Hepatocyte (in vitro differentiated cells): ENCODE data around the gene NOS3.

Source experiments
- EZH2 ChIP-seq: fragments of 200-600 bp; sonication (generic); IDR thresholded peaks from 2 replicates; pipeline ENCODE4 v1.6.1; 2016; ENCODE audit warnings: antibody characterized with exemption, mild to moderate bottlenecking, borderline replicate concordance
- EZH2phosphoT487 ChIP-seq: fragments of 200-600 bp; sonication (generic); IDR thresholded peaks from one replicate; pipeline ENCODE4 v1.6.1; 2018; ENCODE audit warnings: antibody characterized with exemption, mild to moderate bottlenecking, low read depth, moderate library complexity; ENCODE audit not compliant: unreplicated experiment, severe bottlenecking
- TF ChIP-seq, protein P1 (sequence below): fragments of 200-600 bp; sonication (generic); IDR thresholded peaks from 2 replicates; pipeline ENCODE4 v1.5.1; 2016; ENCODE audit warnings: antibody characterized with exemption, mild to moderate bottlenecking; ENCODE audit not compliant: poor library complexity

- TF ChIP-seq, protein P1, sequence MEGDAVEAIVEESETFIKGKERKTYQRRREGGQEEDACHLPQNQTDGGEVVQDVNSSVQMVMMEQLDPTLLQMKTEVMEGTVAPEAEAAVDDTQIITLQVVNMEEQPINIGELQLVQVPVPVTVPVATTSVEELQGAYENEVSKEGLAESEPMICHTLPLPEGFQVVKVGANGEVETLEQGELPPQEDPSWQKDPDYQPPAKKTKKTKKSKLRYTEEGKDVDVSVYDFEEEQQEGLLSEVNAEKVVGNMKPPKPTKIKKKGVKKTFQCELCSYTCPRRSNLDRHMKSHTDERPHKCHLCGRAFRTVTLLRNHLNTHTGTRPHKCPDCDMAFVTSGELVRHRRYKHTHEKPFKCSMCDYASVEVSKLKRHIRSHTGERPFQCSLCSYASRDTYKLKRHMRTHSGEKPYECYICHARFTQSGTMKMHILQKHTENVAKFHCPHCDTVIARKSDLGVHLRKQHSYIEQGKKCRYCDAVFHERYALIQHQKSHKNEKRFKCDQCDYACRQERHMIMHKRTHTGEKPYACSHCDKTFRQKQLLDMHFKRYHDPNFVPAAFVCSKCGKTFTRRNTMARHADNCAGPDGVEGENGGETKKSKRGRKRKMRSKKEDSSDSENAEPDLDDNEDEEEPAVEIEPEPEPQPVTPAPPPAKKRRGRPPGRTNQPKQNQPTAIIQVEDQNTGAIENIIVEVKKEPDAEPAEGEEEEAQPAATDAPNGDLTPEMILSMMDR = no peak
- TF ChIP-seq EZH2phosphoT487 = no peak
- TF ChIP-seq EZH2 = no peak
Observed at GRCh38 chr7:151060416-151061212, 69.8 kb downstream of the NOS3 start.
